Measurements from ENCODE around the gene APLF. TPM values are rescaled to one million over a fixed set of nuclear protein-coding genes. Genes with fewer than 3 reads are reported as not detected.

APLF gene
- total and polyA plus RNA-seq, 2 of the 8 experiments (the other 6 are each of a cell fraction or from before 2014, with no cell fraction given) = 4.4 to 7.3 TPM

GRCh38 chr2:68556381-68556780 lies 89.0 kb downstream of the APLF start:
- no peaks in the 10 kb centered on the region for H3K4me1 ChIP-seq (replicated peaks in 1 of 4; ENCODE audit: control insufficient read depth in 3 of 4, insufficient read depth in 4 of 4, low read length in 3 of 4)

More at GRCh38 chr2:68556381-68556780, 89.0 kb downstream of the APLF start:
- DNase-seq (ENCODE audit: low read depth in 1 of 2, low spot score in 2 of 2) (no peak), FAIRE-seq (no peak)
- Histone ChIP-seq H2AFZ (ENCODE audit: low read length) (no peak overlapping the region), H3K79me2 (ENCODE audit: control insufficient read depth in 1 of 2, insufficient read depth in 2 of 2, low read length in 2 of 2) (no peaks in the 10 kb centered on the region), H3K79me1 (ENCODE audit: low read depth, low read length) (no peaks in the 10 kb centered on the region), H3K36me3 (ENCODE audit: control insufficient read depth in 2 of 4, insufficient read depth in 4 of 4, low read length in 3 of 4) (no peaks in the 10 kb centered on the region), H2BK12ac (ENCODE audit: low read depth, low read length) (no peak overlapping the region), H4K5ac (ENCODE audit: insufficient read length, low read depth, low read length) (no peak overlapping the region), H2BK20ac (ENCODE audit: low read length) (no peak overlapping the region), H3K23ac (ENCODE audit: insufficient read length) (no peak overlapping the region), H3K9ac (replicated peaks in 1 of 4; ENCODE audit: extremely low read depth in 1 of 4, low read depth in 3 of 4, low read length in 3 of 4) (no peak overlapping the region), H3K4ac (replicated peaks; ENCODE audit: insufficient read length, low read depth, low read length) (no peak overlapping the region), H2BK15ac (ENCODE audit: low read length) (no peak overlapping the region), H3K27ac (ENCODE audit: low read depth, low read length) (no peak overlapping the region), H3K9me3 (ENCODE audit: insufficient read depth in 2 of 2, low read depth in 1 of 2, low read length in 1 of 2) (no peaks in the 10 kb centered on the region), H3K23me2 (ENCODE audit: low read depth, low read length) (no peaks in the 10 kb centered on the region), H4K8ac (ENCODE audit: extremely low read depth, insufficient read depth, low read length) (no peak overlapping the region), H2BK120ac (replicated peaks; ENCODE audit: low read depth, low read length) (no peak overlapping the region), H3K14ac (ENCODE audit: insufficient read length) (no peak overlapping the region), H4K91ac (replicated peaks; ENCODE audit: insufficient read length, low read length) (no peak overlapping the region), H3K18ac (ENCODE audit: extremely low read depth, low read length) (no peak overlapping the region), H2AK5ac (ENCODE audit: low read depth, low read length) (no peak overlapping the region), H3K56ac (replicated peaks; ENCODE audit: insufficient read length, low read depth, low read length) (no peak overlapping the region), H3K4me3 (ENCODE audit: extremely low read depth in 1 of 4, insufficient read depth in 2 of 4, low read depth in 3 of 4, low read length in 4 of 4) (no peak overlapping the region), H4K20me1 (replicated peaks in 1 of 2; ENCODE audit: control insufficient read depth in 1 of 2, insufficient read depth in 2 of 2, low read length in 2 of 2) (no peaks in the 10 kb centered on the region), H3K4me2 (ENCODE audit: insufficient read depth in 1 of 2, low read depth in 2 of 2, low read length in 2 of 2) (no peak overlapping the region), H3K27me3 (replicated peaks in 1 of 4; ENCODE audit: control insufficient read depth in 3 of 4, extremely low read depth in 1 of 4, insufficient read depth in 3 of 4, low read length in 3 of 4) (no peaks in the 10 kb centered on the region), H2BK5ac (ENCODE audit: low read depth, low read length) (no peak overlapping the region)
- TF ChIP-seq SP1 (IDR thresholded peaks at IDR 0.05; ENCODE audit: low read depth, low read length) (no peak), TBP (IDR thresholded peaks at IDR 0.05; ENCODE audit: low read depth, low read length) (no peak), ZNF274 (IDR thresholded peaks at IDR 0.05; ENCODE audit: borderline replicate concordance, extremely low read depth, low read length) (no peak)
- ChIA-PET CTCF (ENCODE audit: partially characterized antibody) (no interaction called here), POLR2A (ENCODE audit: partially characterized antibody) (no interaction called here)
